Renal pelvis (tissue), 4 donors: ENCODE results near the gene GALK2. TPM values are rescaled to one million over a fixed set of nuclear protein-coding genes. Genes with fewer than 3 reads are reported as not detected.
A peak's percentile ranks its signal among the peaks of the same experiment; 100 is the strongest.

Experiments used
- DNase-seq: peaks from one replicate; pipeline ENCODE4 v3.0.0-alpha.2; 2013
- polyA plus RNA-seq, 3 donors: library from polyadenylated mRNA; unstranded; fragments of 120-200 nt; gene quantifications; one replicate each; pipeline ENCODE4 v1.2.1, GENCODE V29; 2013; ENCODE audit not compliant: insufficient read length in 3 of 3

The GALK2 gene
- polyA plus RNA-seq, 3 donors = 26.3 to 31.3 (median 26.8) TPM

DNA sequence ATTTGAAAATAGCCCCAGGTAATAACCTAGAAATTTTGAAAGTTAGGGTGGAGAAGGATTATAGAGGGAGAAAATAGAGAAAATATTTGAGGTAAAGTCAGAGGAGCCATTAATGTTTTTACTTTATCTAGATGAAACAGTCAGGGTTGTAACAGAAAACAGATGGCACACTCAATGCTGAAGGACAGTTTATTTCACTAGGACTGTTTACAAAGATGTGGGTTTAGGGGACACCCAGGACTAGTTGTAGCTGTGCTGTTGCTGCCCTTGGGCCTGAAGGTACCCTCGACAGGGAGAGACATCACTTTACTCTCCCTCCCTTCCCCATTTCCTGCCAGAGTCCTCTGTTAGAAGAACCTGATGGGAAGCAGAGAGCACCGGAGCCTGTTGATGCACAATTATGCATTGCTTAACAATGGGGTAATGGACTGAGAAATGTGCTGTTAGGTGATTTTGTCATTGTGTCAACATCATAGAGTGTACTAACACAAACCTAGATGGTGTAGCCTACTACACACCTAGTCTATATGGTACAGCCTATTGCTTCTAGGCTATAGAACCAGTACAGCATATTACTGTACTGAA lies 103.8 kb downstream of the GALK2 start:
- DNase-seq = no peak

DNA sequence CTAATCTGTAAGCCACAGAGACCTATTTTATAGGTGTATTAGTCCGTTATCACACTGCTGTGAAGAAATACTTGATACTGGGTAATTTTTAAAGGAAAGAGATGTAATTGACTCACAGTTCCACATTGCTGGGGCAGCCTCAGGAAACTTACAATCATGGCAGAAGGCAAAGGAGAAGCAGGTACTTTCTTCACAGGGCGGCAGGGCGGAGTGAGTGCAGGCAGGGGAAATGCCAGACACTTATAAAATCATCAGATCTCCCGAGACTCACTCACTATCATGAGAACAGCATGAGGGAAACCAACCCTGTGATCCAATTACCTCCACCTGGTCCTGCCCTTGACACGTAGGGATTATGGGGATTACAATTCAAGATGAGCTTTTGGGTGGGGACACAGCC lies 108.7 kb downstream of the GALK2 start:
- DNase-seq = no peak

DNA sequence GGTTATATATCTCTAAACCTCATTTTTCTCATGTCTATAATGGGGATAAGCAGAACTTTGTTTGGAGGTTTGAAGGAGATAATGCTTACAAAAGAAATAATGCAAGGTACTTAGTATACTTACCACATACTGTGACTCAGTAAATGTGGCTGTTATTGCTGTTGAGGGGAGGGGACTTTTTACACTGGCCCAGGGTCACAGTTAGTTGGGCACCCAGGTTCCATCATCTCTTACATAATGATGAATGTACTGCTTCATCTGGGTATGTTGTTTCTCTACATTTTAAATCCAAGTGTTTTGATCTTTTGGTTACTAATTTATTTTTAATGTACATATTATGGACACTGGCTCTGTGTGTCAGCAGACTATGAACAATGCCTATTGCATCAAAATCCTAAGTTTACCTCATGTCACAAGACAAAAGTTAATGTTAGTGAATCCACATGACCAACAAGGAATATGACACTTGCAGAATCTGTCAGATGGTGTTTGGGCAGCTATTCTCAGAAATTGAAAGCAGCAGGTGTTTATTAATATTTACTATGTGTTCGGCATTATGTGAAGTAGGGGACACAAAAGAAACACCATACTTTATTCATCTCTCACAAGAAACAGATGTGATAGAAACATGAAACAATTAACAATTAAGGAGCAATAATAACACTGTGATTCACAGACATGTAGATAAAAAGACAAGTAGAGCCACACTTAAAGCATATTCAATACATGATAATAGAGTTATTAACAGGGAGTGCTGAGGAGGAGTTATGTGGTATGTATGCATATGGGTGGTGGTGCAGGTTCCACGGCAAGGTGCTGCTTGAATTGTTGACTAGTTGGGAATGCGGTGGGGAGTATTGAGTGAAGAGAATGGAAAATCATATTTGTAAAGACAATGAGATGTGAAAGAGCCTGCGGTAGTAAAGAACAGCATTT lies 109.7 kb downstream of the GALK2 start:
- DNase-seq = no peak

DNA sequence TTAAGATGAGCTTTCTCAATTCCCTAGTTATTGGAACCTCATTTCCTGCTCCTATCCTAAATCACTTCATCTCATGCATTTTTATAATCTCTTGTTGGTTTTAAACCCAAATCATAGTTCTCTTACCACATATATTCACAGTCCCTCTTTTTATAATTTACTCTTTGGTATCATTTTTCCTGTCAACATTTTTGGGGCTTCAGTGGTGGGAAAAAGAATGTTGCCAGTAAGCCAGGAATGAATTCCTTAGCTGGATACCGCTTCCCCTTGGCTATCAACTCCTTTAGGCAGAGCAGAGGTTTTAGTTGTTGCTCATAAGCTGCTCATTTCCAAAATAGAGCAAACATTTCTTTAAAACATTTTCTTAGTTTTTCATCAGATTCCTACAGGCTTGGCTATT lies 112.3 kb downstream of the GALK2 start:
- DNase-seq = no peak

DNA sequence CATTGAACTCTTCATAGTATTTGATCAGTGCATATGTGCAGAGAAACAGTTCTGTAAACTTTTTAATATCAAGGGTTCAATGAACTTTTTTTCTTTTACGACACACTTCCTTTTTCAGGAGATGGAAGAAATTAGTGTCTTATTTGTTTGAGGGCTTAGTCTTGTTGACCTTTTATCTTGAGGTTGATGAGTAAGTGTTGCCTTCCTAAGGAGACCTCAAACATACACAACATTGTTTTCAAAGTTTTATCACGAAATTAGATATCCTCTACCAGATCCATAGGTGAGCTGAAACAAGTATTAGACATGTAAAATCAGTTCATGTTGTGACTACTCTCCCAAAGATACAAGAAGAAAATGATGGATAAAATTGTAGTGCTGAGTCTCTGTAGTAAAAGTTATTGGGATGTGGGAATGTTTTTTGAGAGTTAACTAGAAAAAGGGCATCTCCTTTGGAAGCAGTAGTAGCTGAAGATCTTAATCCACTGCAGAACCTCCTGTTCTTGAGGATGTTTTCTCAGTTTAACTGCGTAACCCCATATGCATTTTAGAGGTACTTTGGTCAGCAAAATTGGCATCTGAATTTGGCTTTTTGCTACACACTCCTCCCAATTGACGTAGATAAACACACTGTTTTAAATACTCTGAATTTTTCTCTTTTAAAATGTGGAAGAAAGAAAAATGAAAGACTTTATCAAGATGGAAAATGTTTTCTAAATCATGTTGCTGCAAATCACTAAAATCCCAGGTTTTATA lies 116.8 kb downstream of the GALK2 start:
- DNase-seq = no peak

DNA sequence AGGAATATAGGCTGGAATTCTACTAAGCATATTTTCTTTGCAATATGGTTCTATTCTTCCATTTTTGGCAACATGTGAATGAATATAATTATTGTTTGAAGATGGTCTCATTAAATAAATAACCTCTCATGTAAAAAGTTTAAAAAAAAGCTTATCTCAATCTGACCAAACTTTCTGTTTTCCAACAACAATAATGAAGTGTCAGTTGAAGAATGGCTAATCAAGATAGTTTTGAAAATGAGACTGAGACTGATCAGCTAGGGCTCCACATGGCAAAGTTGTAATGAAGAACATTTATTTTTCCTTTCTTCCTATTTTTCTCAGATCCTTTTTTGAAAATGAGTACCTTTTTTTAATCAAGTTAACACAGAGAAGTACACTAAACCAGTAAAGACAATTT lies 117.4 kb downstream of the GALK2 start:
- DNase-seq = no peak

DNA sequence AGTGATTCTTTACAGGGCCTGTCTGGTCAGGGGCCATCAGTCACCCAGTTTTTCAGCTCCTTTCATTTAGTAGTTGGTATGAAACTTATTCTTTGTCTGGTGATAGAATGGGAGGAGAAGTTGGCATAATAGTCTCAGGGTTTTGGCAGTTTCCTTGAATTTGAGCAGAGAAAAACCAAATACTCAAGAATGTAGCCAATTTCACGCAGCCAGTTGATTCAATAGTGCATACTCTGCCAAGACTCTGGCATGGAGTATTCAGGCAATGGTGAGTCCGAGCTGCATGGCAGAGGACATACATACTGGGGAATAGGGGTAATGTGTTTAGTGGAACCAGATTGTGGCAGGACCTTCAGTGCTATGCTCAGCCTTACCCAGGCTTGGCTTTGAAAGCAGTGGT lies 118.3 kb downstream of the GALK2 start:
- DNase-seq = no peak

DNA sequence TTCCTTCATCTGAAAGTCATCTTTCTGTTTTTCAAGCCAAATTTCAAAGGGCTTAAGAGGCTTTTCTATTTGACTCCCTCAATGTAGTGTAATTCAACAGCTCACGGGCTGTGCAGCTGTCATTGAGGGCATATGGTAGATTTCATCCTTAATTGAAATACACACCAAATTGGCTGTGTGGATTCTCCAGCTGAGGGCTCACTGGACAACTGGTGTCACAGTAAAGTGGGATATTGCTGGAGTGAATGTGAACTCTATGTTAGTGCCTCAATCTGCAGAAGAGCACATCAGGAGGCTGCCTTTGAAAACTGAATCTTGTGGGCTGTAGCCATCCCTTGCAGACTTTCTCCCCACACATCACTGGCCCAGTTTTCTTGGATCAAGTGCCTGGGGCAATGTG lies 120.1 kb downstream of the GALK2 start:
- peak; percentile 15 for DNase-seq

DNA sequence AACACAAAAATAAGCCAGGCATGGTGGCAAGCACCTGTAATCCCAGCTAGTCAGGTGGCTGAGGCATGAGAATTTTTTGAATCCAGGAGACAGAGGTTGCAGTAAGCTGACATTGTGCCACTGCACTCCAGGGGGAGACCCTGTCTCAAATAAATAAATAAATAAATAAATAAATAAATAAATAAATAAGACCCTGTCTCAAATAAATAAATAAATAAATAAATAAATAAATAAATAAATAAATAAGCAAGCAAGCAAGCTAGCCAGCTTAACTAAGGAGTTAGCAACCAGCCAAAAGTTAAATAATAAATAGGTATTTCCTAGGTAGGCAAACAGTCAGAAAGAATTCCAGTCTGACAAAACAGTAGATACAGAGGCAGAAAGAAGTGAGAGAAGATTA lies 123.9 kb downstream of the GALK2 start:
- no peak for DNase-seq

DNA sequence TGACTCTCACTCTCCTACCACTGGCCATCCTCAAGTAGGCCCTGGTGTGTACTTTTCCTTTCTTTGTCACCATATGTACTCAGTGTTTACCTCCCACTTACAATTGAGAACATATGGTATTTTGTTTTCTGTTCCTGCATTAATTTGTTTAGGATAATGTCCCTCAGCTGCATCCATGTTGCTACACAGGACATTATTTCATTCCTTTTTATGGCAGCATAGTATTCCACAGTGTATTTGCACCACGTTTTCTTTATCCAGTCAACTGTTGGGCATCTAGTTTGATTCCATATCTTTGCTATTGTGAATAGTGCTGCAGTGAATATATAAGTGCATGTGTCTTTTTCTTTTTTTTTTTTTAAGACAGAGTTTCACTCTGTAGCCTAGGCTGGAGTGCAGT lies 126.2 kb downstream of the GALK2 start:
- DNase-seq = no peak

DNA sequence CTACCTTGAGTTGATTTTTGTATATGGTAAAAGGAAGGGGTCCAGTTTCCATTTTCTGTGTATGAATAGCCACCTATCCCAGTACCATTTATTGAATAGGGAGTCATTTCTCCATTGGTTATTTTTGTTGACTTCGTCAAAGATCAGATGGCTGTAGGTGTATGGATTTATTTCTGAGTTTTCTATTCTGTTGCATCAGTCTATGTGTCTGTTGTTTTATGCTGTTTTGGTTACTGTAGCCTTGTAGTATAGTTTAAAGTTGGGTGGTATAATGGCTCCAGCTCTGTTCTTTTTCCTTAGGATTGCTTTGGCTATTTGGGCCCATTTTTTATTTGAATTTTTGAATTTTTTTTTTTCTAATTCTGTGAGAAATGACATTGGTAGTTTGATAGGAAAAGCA lies 127.5 kb downstream of the GALK2 start:
- DNase-seq = no peak

DNA sequence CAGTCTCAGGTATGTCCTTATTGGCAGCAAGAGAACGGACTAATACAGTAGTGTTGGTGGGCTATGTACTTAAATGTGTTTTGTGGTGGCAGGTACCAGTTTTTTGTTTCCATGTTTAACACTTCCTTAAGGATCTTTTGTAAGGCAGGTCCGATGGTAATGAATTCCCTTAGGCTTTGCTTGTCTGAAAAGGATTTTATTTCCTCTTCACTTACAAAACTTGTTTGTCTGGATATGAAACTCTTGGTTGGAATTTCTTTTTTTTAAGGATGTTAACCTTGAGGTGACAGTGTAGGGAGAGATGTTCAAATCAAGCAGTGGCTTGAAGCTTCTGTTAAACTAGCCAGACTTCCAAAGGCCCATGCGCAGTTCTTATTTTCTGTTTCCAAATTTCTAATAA lies 130.8 kb downstream of the GALK2 start:
- no peak for DNase-seq

DNA sequence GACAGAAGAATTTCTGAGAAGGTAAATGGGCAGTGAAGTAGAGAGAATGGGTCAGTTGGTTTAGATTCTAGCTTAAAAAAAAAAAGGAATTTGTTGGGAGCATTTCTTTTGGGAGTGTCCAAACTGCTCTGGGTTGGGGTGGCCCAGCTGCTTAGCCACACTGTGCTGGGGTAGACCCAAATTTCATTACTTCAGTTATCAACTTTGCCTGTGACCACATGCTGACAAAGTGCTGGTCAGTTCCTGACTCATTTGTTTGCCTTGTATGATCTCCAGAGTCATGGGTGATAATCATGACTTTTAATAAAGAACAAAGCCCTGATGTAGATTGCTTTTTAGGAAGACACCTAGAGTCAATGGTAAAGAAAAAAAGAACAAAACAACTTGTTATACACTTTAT lies 131.5 kb downstream of the GALK2 start:
- DNase-seq = no peak

DNA sequence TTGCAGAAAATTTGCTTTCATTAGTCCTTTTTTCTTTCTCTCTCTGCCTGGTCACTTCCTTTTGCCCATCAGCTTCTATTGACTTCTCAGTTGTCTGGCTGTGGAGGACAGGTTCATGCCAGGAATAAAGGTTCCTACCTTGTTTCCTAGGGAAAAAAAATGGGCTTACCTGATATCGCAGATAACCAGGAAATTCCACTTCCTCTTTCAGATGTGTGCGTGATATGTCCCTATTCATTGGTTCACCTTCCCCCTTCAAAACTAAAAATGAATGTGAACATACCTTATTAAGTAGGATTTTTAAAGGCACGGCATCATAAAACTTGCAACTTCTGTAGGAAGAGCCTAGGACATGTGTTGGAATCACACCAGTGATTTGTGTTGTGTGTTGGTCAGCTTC lies 133.0 kb downstream of the GALK2 start:
- no peak for DNase-seq

DNA sequence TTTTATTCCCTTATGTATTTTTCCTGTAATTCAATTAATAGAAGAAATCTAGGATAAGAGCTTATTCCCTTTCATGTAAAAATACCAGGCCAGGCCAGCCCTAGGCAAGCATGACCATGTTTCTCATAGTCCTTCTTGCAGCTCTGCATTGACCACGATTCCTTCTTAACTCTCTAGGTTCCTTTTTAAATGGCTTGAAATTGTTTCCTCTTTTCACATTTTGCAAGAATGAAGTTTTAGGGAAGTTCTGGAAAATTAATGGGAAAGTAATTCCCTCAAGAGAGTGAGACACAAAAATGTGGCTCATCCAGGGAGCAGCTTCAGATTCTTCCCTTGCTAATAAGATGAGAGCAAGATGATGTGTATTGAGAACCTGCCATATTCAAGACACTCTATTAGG lies 136.5 kb downstream of the GALK2 start:
- DNase-seq = no peak

DNA sequence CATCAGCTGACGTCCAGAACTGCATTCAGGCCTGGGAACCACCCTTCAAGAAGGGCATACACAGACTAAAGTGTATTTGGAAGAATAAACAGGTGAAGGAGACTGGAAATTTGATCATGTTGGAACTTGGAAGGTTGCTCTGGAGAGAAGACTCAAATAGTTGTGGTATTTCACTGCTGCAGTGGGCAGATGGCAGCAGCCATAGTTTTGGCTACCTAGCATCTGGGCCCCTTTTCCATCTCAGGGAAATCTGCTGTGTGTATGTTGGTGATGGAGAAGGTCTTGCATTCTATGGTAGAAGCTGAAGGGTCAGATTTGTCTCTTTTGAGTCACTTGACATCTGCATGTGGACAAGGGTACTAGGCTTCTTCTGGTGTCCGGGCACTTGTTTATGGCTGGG lies 138.6 kb downstream of the GALK2 start:
- no peak for DNase-seq

DNA sequence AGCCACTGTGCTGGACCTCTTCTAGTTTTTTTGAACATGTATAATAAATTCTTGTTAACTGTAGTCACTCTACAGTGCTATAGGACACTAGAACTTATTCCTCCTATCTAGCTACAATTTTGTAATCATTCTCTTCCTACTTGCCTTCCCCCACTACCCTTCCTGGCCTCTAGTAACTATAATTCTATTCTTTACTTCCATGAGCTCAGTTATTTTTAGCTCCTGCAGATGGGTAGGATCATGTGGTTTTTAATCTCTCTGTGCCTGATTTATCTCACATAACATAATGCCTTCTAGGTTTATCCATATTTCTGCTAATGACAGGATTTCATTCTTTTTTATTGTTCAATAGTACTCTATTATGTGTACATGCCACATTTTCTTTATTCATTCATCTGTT lies 139.8 kb downstream of the GALK2 start:
- no peak for DNase-seq

DNA sequence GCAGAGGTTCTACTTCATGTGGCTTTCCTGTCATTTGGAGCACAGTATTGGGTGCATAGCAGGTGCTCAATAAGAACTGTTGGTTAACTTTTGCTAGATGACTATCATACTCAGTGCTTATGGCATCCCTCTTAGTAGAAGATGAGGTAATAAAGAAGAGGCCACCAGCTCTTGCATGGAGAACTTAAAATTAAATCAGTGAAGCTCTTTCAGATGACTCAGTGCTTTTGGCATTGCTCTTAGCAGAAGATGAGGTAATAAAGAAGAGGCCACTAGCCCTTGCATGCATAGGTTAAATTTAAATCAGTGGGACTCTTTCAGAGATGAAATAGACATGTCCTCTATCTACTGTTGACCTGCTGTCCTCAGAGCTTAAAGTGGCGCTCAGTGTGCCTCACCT lies 143.6 kb downstream of the GALK2 start:
- DNase-seq = no peak

DNA sequence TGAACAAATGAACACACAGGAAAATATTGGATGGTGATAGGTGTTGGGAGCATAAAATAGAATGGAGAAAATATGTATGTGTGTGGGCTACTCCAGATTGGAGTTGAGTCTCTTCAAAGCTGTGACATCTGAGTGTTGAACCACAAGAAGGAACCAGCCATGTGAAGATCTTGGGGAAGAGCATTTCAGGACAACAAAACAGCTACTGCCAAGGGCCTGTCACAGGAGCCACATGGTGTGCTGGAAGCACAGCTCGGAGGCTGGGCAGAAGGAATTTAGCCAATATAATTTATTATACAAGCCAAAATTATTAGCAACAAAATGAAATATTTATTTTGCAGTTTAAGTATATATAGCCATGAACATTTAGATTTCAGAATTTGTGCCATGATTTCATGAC lies 144.7 kb downstream of the GALK2 start:
- DNase-seq = no peak

DNA sequence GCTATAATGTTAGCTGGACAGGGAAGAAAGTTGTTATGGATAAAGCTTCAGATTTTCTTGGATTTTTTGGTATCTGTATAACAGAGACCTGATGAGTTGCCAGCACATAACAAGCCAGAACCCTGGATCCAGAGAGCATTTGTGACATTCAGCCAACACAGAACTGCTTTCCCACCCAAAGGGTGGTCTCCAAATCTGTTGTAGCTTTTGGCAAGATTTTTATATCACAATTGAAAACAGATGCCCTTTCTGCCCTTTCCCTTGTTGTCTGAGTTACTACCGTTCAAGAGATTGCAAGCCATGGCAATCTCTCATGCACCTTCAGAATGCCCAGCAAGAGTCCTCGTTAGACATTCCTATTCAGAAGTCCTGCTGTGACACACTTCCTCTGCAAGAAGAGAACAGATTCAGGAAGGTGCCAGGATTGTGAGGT lies 145.4 kb downstream of the GALK2 start:
- DNase-seq = no peak

DNA sequence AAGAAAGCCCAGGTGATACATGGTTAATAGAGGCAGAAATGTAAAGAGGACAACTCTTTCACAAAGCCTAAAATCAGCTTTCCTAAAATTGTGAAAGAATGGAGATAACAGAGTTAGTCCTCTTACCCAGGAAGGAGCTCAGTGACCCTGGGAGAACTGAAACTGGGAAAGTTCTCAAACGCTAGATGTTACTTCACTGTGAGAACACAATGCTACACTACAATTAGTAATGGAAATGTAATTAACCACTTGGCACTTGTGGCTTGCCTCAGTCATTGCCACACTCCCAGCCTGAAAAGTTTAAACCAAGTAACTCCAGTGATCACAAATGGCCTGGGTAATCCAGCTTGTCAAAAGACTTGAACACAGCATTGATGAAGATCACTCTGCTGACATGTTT lies 150.3 kb downstream of the GALK2 start:
- no peak for DNase-seq

DNA sequence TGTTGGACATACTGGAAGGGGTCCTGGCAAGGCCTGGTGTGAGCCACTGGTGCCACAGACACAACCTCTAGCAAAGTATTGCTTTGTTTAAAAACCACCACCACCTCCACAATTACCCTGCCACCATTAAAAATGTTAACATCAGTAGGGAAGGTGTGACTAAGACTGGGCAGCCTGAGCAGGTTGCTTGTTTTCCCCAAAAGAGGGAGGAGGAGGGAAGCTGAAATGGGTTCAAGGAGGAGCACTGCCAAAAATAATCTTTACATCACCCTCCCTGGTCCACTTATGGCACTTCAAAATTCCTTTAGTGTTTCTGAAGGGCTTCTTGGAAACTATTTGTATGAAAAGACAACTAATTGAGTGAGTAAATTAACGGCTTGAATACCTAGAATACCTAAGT lies 153.2 kb downstream of the GALK2 start:
- no peak for DNase-seq

DNA sequence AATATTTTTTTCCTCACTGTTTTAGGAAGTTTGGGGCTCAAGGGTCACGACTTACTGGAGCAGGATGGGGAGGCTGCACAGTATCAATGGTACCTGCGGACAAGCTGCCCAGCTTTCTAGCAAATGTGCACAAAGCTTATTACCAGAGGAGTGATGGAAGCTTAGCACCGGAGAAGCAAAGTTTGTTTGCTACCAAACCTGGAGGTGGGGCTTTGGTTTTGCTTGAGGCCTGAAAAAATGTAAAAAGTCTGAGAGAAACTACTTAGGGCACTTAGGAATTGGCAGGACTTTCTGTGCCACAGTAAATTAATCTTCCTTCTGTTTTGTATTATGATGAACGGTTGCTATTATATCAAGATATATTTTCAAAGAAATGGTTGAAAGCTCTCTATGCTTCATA lies 157.9 kb downstream of the GALK2 start:
- no peak for DNase-seq
